Neural cell (in vitro differentiated cells): ENCODE measurements around the gene ZNF692. TPM values are rescaled to one million over a fixed set of nuclear protein-coding genes. Genes with fewer than 3 reads are reported as not detected.

Source experiments
- H2AFZ ChIP-seq: fragments of 200-600, 300-800 bp; sonication (generic), shearing (Covaris generic); 2 replicates; pipeline ENCODE4 v1.6.0; 2014; ENCODE audit warnings: low read depth, mild to moderate bottlenecking, antibody characterized with exemption, low read length, moderate library complexity
- H3F3A ChIP-seq: fragments of 200-600 bp; shearing (Covaris generic); 2 replicates; pipeline ENCODE4 v1.6.1; 2016; ENCODE audit warnings: mild to moderate bottlenecking, moderate library complexity, mixed read lengths, antibody characterized with exemption, low read length; ENCODE audit not compliant: insufficient read depth, poor library complexity, severe bottlenecking
- H3K27ac ChIP-seq: fragments of 200-600, 300-800 bp; sonication (generic), shearing (Covaris generic); 2 replicates; pipeline ENCODE4 v1.5.1; 2014; ENCODE audit warnings: mild to moderate bottlenecking, low read length, moderate library complexity
- H3K27me3 ChIP-seq: fragments of 300-800, 200-600 bp; sonication (generic), shearing (Covaris generic); 2 replicates; pipeline ENCODE4 v1.6.0; 2014; ENCODE audit warnings: mild to moderate bottlenecking, low read depth, low read length, moderate library complexity; ENCODE audit not compliant: insufficient read depth
- H3K36me3 ChIP-seq: fragments of 300-800, 200-600 bp; sonication (generic), shearing (Covaris generic); 2 replicates; pipeline ENCODE4 v1.5.1; 2014; ENCODE audit warnings: mild to moderate bottlenecking, antibody characterized with exemption, low read length, moderate library complexity; ENCODE audit not compliant: insufficient read depth
- H3K4me2 ChIP-seq: fragments of 300-800, 200-600 bp; sonication (generic), shearing (Covaris generic); 2 replicates; pipeline ENCODE4 v1.6.0; 2014; ENCODE audit warnings: mild to moderate bottlenecking, low read length
- H3K4me3 ChIP-seq: fragments of 300-800, 200-600 bp; sonication (generic), shearing (Covaris generic); 2 replicates; pipeline ENCODE4 v1.5.1; 2014; ENCODE audit warnings: mild to moderate bottlenecking, low read length, moderate library complexity
- H3K79me2 ChIP-seq: fragments of 200-600 bp; shearing (Covaris generic); replicated peaks from 2 replicates; pipeline ENCODE4 v1.6.0; 2014; ENCODE audit warnings: mild to moderate bottlenecking, low read length, moderate library complexity; ENCODE audit not compliant: insufficient read depth
- H3K9ac ChIP-seq: fragments of 300-800, 200-600 bp; sonication (generic), shearing (Covaris generic); 2 replicates; pipeline ENCODE4 v1.6.1; 2016; ENCODE audit warnings: mild to moderate bottlenecking, low read length, mixed read lengths
- H3K9me2 ChIP-seq: fragments of 200-600 bp; shearing (Covaris generic); 2 replicates; pipeline ENCODE4 v1.6.1; 2016; ENCODE audit warnings: mild to moderate bottlenecking, low read length, mixed read lengths; ENCODE audit not compliant: insufficient read depth
- H3K9me3 ChIP-seq: fragments of 200-600, 300-800 bp; sonication (generic), shearing (Covaris generic); 2 replicates; pipeline ENCODE4 v1.6.1; 2016; ENCODE audit warnings: mild to moderate bottlenecking, mixed run types, low read length, moderate library complexity, mixed read lengths
- H4K20me1 ChIP-seq: fragments of 200-600 bp; shearing (Covaris generic); 2 replicates; pipeline ENCODE4 v1.6.1; 2016; ENCODE audit warnings: mild to moderate bottlenecking, mixed run types; ENCODE audit not compliant: insufficient read depth
- CTCF ChIP-seq: fragments of 450-650 bp; IDR thresholded peaks from 2 replicates; pipeline ENCODE4 v1.5.1; 2014; ENCODE audit warnings: antibody characterized with exemption, mild to moderate bottlenecking, moderate library complexity; ENCODE audit not compliant: poor library complexity, severe bottlenecking
- EP300 ChIP-seq: fragments of 450-650 bp; conservative IDR thresholded peaks from 2 replicates; pipeline ENCODE4 v1.6.1; 2014; ENCODE audit warnings: antibody characterized with exemption, mild to moderate bottlenecking, moderate library complexity; ENCODE audit not compliant: poor library complexity, severe bottlenecking
- EZH2 ChIP-seq: fragments of 200-600, 300-800 bp; shearing (Covaris generic), sonication (generic); IDR thresholded peaks from 2 replicates; pipeline ENCODE4 v1.6.1; 2014; ENCODE audit warnings: antibody characterized with exemption, low read length, borderline replicate concordance, mild to moderate bottlenecking; ENCODE audit not compliant: insufficient read depth, poor library complexity, severe bottlenecking
- MXI1 ChIP-seq: fragments of 450-650 bp; conservative IDR thresholded peaks from 2 replicates; pipeline ENCODE4 v1.6.1; 2014; ENCODE audit warnings: antibody characterized with exemption, mild to moderate bottlenecking; ENCODE audit not compliant: poor library complexity, severe bottlenecking
- POLR2AphosphoS5 ChIP-seq: IDR thresholded peaks from 2 replicates; pipeline ENCODE4 v1.6.1; 2012
- RAD21 ChIP-seq: fragments of 450-650 bp; conservative IDR thresholded peaks from 2 replicates; pipeline ENCODE4 v1.6.1; 2014; ENCODE audit warnings: antibody characterized with exemption, mild to moderate bottlenecking, moderate library complexity
- REST ChIP-seq: IDR thresholded peaks from 2 replicates; pipeline ENCODE4 v1.6.1; 2012; ENCODE audit warnings: borderline replicate concordance
- SMC3 ChIP-seq: fragments of 450-650 bp; conservative IDR thresholded peaks from 2 replicates; pipeline ENCODE4 v1.6.1; 2014; ENCODE audit warnings: antibody characterized with exemption, mild to moderate bottlenecking, moderate library complexity; ENCODE audit not compliant: poor library complexity
- TAF1 ChIP-seq: IDR thresholded peaks from 2 replicates; pipeline ENCODE4 v1.6.1; 2012; ENCODE audit warnings: low read depth
- polyA plus RNA-seq: library from polyadenylated mRNA; depleted of rRNA; stranded (reverse); fragments of >200 nt; gene quantifications from 2 replicates; pipeline ENCODE4 v1.2.3, GENCODE V29; 2014

ZNF692 gene
- polyA plus RNA-seq, 1 donor from 2014 or later = 183 TPM

- Histone ChIP-seq H3K9me3 (no peaks in the 10 kb centered on the region), H4K20me1 (no peaks in the 10 kb centered on the region), H3K79me2 (peaks cover 38% of the 10 kb centered on the region), H3K9me2 (no peaks in the 10 kb centered on the region), H3K4me3 (peak overlapping the region; percentile 82), H3K36me3 (no peaks in the 10 kb centered on the region), H3K27ac (peak overlapping the region; percentile 83), H3K27me3 (no peaks in the 10 kb centered on the region), H3K9ac (peak overlapping the region; percentile 85), H2AFZ (peak overlapping the region; percentile 89), H3K4me2 (peak overlapping the region; percentile 92), H3F3A (peaks cover 3% of the 10 kb centered on the region)
- no peak for TF ChIP-seq MXI1
- TF ChIP-seq EZH2 = no peak
- TF ChIP-seq SMC3 = no peak
Measured at GRCh38 chr1:248825136-248825535, 33.7 kb downstream of the ZNF692 start.

GRCh38 chr1:248824701-248825100 lies 34.2 kb downstream of the ZNF692 start:
- peak overlapping the region; percentile 85 for H3K9ac ChIP-seq
- H3K4me2 ChIP-seq = peak overlapping the region; percentile 92
- TF ChIP-seq REST (no peak), POLR2AphosphoS5 (no peak), TAF1 (no peak), MXI1 (no peak), SMC3 (no peak), EP300 (no peak), CTCF (no peak), EZH2 (no peak), RAD21 (no peak)
- H3K36me3 ChIP-seq = no peaks in the 10 kb centered on the region
- peak overlapping the region; percentile 82 for H3K4me3 ChIP-seq
- H3F3A ChIP-seq = peaks cover 3% of the 10 kb centered on the region
- H3K9me3 ChIP-seq = no peaks in the 10 kb centered on the region
- H4K20me1 ChIP-seq = no peaks in the 10 kb centered on the region
- H3K9me2 ChIP-seq = no peaks in the 10 kb centered on the region
- no peaks in the 10 kb centered on the region for H3K27me3 ChIP-seq
- no peak overlapping the region for H2AFZ ChIP-seq
- H3K27ac ChIP-seq = no peak overlapping the region
- H3K79me2 ChIP-seq = peaks cover 42% of the 10 kb centered on the region

- H3K79me2 ChIP-seq = peaks cover 44% of the 10 kb centered on the region
- H3K4me3 ChIP-seq = peak overlapping the region; percentile 82
- H3F3A ChIP-seq = peaks cover 3% of the 10 kb centered on the region
- H3K36me3 ChIP-seq = no peaks in the 10 kb centered on the region
- peak overlapping the region; percentile 92 for H3K4me2 ChIP-seq
- TF ChIP-seq RAD21 = no peak
- TF ChIP-seq MXI1 = no peak
- no peak for TF ChIP-seq CTCF
- no peak for TF ChIP-seq EZH2
- no peak for TF ChIP-seq REST
- H3K27ac ChIP-seq = no peak overlapping the region
- H3K9me2 ChIP-seq = no peaks in the 10 kb centered on the region
- H3K9ac ChIP-seq = no peak overlapping the region
- no peaks in the 10 kb centered on the region for H3K9me3 ChIP-seq
- H2AFZ ChIP-seq = no peak overlapping the region
- no peaks in the 10 kb centered on the region for H3K27me3 ChIP-seq
- no peaks in the 10 kb centered on the region for H4K20me1 ChIP-seq
Measured at GRCh38 chr1:248824301-248824700, 34.6 kb downstream of the ZNF692 start.
